Esophagus muscularis mucosa (tissue), 3 donors: ENCODE measurements around the gene DOCK4.

Experiments
- POLR2A ChIP-seq: fragments of 450-650 bp; IDR thresholded peaks from one replicate; pipeline ENCODE4 v1.6.1; 2017; ENCODE audit warnings: antibody characterized with exemption, moderate library complexity, mild to moderate bottlenecking, low read depth
- TF ChIP-seq, protein P1 (sequence below), 3 experiments: fragments of 200-600 bp in 2 of 3; fragments of 450-650 bp in 1 of 3; sonication (generic) in 2 of 3; IDR thresholded peaks; one replicate each; pipeline ENCODE4 v1.5.1; 2017 to 2019; ENCODE audit warnings: antibody characterized with exemption in 3 of 3, mild to moderate bottlenecking in 2 of 3, moderate library complexity in 1 of 3

DNA sequence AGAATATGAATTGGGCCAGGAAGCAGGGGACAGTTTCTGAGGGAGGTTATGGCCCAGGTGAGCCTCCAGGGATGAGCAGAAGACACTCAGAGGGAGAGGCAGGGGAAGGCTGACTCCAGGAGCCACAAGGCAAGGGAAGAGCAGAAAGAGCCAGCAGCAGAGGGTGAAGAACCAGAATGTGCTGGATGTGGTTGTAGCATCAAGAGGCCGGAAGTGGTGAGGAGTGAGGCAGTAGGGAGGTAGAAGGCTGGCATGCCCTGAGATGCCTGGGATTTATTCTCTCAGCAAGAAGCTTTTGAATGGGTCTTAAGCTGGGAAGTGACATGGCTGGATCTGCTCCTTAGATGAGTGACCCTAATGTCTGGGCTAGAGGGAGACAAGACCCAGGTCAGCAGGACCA, 311.7 kb downstream of the DOCK4 start:
- TF ChIP-seq, protein P1, sequence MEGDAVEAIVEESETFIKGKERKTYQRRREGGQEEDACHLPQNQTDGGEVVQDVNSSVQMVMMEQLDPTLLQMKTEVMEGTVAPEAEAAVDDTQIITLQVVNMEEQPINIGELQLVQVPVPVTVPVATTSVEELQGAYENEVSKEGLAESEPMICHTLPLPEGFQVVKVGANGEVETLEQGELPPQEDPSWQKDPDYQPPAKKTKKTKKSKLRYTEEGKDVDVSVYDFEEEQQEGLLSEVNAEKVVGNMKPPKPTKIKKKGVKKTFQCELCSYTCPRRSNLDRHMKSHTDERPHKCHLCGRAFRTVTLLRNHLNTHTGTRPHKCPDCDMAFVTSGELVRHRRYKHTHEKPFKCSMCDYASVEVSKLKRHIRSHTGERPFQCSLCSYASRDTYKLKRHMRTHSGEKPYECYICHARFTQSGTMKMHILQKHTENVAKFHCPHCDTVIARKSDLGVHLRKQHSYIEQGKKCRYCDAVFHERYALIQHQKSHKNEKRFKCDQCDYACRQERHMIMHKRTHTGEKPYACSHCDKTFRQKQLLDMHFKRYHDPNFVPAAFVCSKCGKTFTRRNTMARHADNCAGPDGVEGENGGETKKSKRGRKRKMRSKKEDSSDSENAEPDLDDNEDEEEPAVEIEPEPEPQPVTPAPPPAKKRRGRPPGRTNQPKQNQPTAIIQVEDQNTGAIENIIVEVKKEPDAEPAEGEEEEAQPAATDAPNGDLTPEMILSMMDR (IDR thresholded peaks at IDR 0.05) = no peak
- TF ChIP-seq POLR2A = no peak
